ENCODE results near the gene PSAT1.

GRCh38 chr9:78363221-78363620, 66.3 kb downstream of the PSAT1 start:
- TF ChIP-seq POLR2A (IDR thresholded peaks at IDR 0.05; ENCODE audit: borderline replicate concordance, extremely low read depth, insufficient read depth, insufficient read length) = no peak
- no peak for TF ChIP-seq CTCF (IDR thresholded peaks at IDR 0.05 in 2 of 3, conservative IDR thresholded peaks at IDR 0.05 in 1 of 3; ENCODE audit: borderline replicate concordance in 1 of 3, insufficient read depth in 1 of 3, low read depth in 2 of 3, low read length in 2 of 3)
- TF ChIP-seq POLR2AphosphoS5 (IDR thresholded peaks at IDR 0.05; ENCODE audit: low read depth, low read length) = no peak
- TF ChIP-seq EZH2 (IDR thresholded peaks at IDR 0.05) = no peak
- TF ChIP-seq CEBPB (IDR thresholded peaks at IDR 0.05; ENCODE audit: low read depth) = no peak
- TF ChIP-seq ZNF274 (IDR thresholded peaks at IDR 0.05; ENCODE audit: low read depth, low read length) = no peak
- TF ChIP-seq EGR1 (IDR thresholded peaks at IDR 0.05; ENCODE audit: low read depth) = no peak

All from HCT116 (cell line).